HUES64 (cell line): ENCODE results near the gene ZDHHC12.

Source experiments
- H3K27ac ChIP-seq: 2 replicates; pipeline ENCODE4 v1.7.0; 2013; ENCODE audit warnings: low read depth, low read length, inconsistent platforms
- H3K27me3 ChIP-seq: 2 replicates; pipeline ENCODE4 v1.6.1; 2013; ENCODE audit warnings: mild to moderate bottlenecking, low read length; ENCODE audit not compliant: insufficient read depth
- H3K36me3 ChIP-seq: 2 replicates; pipeline ENCODE4 v1.6.1; 2013; ENCODE audit warnings: mild to moderate bottlenecking, low read length; ENCODE audit not compliant: insufficient read depth
- H3K4me1 ChIP-seq: 2 replicates; pipeline ENCODE4 v1.6.1; 2013; ENCODE audit warnings: mild to moderate bottlenecking, low read length, moderate library complexity; ENCODE audit not compliant: insufficient read depth
- H3K4me3 ChIP-seq: 2 replicates; pipeline ENCODE4 v1.5.1; 2013; ENCODE audit warnings: mild to moderate bottlenecking, low read length, moderate library complexity
- H3K9ac ChIP-seq: 2 replicates; pipeline ENCODE4 v1.6.1; 2013; ENCODE audit warnings: mild to moderate bottlenecking, low read depth, low read length
- H3K9me3 ChIP-seq: 2 replicates; pipeline ENCODE4 v1.6.1; 2013; ENCODE audit warnings: low read depth, low read length; ENCODE audit not compliant: insufficient read depth
- WGBS: fragments of 150-250, 120-280 bp; methylation state at CpG from one replicate; pipeline ENCODE4 v1.1.7; 2013; ENCODE audit warnings: missing lambda C conversion rate; 5-methylcytosine and 5-hydroxymethylcytosine counted together

ZDHHC12 gene

DNA sequence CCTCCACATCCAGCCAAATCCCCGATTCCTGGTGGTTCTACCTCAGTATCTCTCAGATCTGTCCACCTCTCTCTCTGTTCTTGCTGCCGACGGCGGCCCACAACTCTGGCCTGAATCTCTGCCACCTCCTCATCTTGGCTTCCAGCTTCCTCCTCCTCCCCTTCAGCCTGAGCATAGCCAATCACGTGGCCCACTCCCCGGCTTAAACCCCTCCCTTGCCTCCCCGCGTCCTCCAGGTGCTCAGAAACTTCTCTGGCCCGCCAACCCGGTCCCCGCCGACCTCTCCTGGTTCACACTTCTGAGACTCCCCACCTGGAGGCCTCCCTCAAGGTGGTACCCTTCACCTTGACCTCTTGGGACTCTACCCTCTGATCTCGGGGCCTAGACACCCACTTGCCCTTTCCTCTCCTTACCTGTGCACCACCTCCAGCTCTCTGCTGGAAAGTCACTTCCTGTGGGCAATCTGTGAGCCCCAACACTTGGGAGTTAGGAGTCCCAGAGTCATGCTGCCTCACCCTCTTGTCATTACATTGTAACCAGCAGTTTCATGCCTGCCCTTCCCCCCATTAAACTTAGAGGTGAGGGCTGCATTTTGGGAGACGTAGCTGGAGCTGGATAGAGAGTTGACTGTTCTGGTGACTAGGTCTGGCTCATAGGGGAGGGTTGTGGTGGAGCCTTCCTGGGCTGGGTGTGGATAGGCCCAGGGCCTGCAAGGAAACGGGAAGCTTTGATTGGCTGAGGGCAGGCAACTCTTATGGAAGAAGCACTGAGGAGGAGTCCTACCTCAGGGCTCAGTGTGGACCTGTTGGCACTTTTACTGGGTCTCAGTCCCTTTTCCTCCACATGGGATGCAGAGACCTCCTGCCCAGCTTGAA is 39.4 kb downstream of the ZDHHC12 start:
- H3K9me3 ChIP-seq = no peaks in the 10 kb centered on the region
- H3K9ac ChIP-seq = peak overlapping the region; percentile 98
- H3K36me3 ChIP-seq = no peaks in the 10 kb centered on the region; the same call in 1 of the 2 replicates
- no peaks in the 10 kb centered on the region for H3K27me3 ChIP-seq
- H3K27ac ChIP-seq = peak overlapping the region; percentile 98
- peak overlapping the region; percentile 96 for H3K4me3 ChIP-seq
- H3K4me1 ChIP-seq = peaks cover 20% of the 10 kb centered on the region
- WGBS = under 1% methylated on average over 15 of the region's 15 CpGs

DNA sequence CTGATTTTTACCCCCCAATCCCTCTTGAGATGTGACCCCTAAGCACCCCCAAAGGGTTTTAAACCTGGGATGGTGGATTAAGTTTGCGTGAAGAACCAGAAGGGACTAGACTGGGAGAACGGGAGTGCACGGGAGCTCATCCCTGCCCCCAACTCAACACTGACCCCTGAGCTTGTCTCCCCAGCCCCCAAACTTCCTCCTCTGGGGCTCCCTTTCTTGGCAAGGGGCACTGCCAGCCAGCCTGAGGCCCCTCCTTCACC is 39.9 kb downstream of the ZDHHC12 start:
- no peaks in the 10 kb centered on the region for H3K9me3 ChIP-seq
- H3K27ac ChIP-seq = peak overlapping the region; percentile 98
- H3K4me3 ChIP-seq = peak overlapping the region; percentile 96
- peak overlapping the region; percentile 98 for H3K9ac ChIP-seq
- H3K4me1 ChIP-seq = peaks cover 20% of the 10 kb centered on the region
- 0% methylated on average over 2 of the region's 3 CpGs for WGBS
- H3K36me3 ChIP-seq = no peaks in the 10 kb centered on the region; the same call in 1 of the 2 replicates
- no peaks in the 10 kb centered on the region for H3K27me3 ChIP-seq

DNA sequence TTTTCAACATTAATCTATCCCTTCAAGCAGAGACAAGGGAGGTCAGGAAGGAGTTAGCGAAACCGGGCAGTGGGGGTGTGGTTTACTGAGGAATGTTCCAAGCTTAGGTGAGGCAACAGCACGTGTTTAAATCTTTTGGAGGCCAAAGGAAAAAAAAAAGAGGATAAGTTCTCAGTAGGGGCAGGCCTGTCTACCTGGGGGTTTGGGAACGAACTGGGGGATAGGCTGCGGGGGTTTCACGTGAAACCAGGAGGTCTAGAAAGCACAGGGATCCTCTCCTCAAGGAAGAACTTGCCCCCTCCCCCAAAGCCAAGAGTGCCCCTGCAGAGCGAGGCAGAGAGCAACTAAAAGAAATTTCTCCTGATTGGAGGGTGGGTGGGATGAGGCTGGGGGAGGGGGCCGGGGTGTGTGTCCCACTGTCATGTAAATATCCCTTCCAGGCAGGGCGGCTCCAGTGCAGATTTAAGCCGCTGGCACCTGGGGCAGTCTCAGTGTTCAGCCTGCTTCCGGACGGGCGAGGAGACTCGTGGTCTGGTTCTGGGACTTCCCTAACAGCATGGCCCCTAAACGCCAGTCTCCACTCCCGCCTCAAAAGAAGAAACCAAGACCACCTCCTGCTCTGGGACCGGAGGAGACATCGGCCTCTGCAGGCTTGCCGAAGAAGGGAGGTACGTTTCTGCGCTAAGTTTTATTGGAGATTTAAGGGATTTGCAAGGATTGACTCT is 40.4 kb downstream of the ZDHHC12 start:
- Histone ChIP-seq H3K27me3 (no peaks in the 10 kb centered on the region), H3K9ac (peak overlapping the region; percentile 98), H3K4me3 (peak overlapping the region; percentile 96), H3K36me3 (no peaks in the 10 kb centered on the region; the same call in 1 of the 2 replicates), H3K4me1 (peaks cover 20% of the 10 kb centered on the region), H3K27ac (peak overlapping the region; percentile 98), H3K9me3 (no peaks in the 10 kb centered on the region)
- WGBS = 0% methylated on average over 21 of the region's 21 CpGs

DNA sequence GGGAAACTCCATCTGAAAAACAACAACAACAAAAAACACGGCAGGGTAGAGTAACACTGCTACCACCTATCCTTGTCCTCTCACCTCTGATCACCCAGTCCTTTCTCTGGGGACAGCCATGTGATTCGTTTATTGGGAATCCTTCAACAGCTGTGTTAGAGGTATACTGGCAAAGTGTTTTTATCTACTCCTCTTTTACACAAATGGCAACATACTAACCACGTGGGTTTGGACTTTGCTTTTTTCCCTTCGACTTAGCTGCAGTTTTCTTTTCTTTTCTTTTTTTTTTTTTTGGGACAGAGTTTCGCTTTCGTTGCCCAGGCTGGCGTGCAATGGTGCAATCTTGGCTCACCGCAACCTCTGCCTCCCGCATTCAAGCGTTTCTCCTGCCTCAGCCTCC is 46.1 kb downstream of the ZDHHC12 start:
- H3K27me3 ChIP-seq = no peaks in the 10 kb centered on the region
- no peaks in the 10 kb centered on the region for H3K36me3 ChIP-seq
- no peaks in the 10 kb centered on the region for H3K4me1 ChIP-seq
- 90% methylated on average over 10 of the region's 10 CpGs for WGBS
- H3K9me3 ChIP-seq = no peaks in the 10 kb centered on the region
- no peak overlapping the region for H3K4me3 ChIP-seq
- no peak overlapping the region for H3K9ac ChIP-seq
- H3K27ac ChIP-seq = no peak overlapping the region

DNA sequence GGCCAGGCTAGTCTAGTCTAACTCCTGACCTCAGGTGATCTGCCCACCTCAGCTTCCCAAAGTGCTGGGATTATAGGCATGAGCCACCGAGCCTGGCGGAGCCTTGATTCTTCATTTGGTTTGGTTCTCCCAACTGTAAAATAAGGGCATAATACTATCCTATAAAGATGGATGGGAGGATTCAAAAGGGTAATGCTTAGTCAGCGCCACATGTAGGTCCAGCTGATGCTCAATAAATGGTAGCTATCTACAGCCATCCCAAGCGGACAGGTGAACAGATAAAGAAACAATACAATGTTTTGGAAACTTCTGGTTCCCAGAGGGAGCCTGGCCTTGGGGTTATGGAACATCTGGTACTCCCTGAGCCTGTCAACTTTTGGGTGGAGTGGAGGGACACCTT is 48.5 kb downstream of the ZDHHC12 start:
- 99% methylated on average over 4 of the region's 4 CpGs for WGBS
- no peak overlapping the region for H3K4me3 ChIP-seq
- H3K9ac ChIP-seq = no peak overlapping the region
- H3K27me3 ChIP-seq = no peaks in the 10 kb centered on the region
- no peak overlapping the region for H3K27ac ChIP-seq
- no peaks in the 10 kb centered on the region for H3K36me3 ChIP-seq
- no peaks in the 10 kb centered on the region for H3K4me1 ChIP-seq
- no peaks in the 10 kb centered on the region for H3K9me3 ChIP-seq
